Activated effector memory CD4-positive, alpha-beta T cell treated with anti-CD3 and anti-CD28 coated beads, Interleukin-2, amount 50 U/mL, for 16 hours (primary cell): ENCODE results near the gene NAT9.

Source experiments
- DNase-seq: peaks from one replicate; pipeline ENCODE4 v3.0.0-alpha.2; 2020

NAT9 gene

DNA sequence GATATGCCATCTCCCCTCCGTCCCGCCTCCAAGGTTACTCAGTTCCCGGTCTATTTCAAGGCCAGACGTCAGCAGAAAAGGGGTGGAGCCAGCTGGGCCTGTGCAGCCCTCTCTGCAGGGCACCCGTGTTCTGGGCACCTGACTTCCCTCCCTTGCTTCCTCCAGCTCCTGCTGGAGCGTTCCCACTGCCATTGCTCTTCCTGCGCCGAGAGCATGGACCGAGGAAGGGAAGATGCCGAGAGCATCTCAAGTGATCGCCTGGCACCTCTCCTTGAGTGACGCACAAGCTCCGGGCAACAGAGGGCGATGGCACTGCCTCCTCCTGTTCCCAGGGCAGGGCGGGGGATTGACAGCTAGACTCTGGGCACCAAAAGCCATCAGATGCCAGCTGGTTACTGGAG is 29.4 kb upstream of the NAT9 start:
- DNase-seq = no peak

GRCh38 chr17:74804683-74805082 is 28.5 kb upstream of the NAT9 start:
- DNase-seq = no peak

DNA sequence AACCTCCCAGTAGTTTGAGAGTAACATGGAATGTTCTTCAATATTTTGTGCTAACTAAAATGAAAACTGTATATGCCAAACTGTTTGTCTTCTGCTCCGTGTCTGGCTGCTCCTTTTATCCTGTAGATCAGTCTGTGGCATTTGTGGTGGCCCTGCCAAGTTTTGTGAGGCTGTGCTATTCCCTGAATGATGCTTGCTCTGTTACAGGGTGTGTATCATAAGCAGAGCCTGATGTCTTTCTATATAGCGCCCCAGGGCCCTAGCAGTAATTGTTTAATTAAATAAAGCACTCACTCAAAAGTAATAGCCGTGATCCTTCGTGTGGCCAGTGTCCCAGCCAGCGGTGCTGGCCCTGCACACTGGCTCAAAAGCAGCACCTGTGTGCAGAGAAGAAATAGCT is 27.8 kb upstream of the NAT9 start:
- DNase-seq = no peak

- DNase-seq = no peak
These were observed 27.3 kb upstream of the NAT9 start for GRCh38 chr17:74803388-74803930.

- DNase-seq = no peak
These were observed 25.8 kb upstream of the NAT9 start for GRCh38 chr17:74801896-74802295.

- no peak for DNase-seq
These were observed 24.4 kb upstream of the NAT9 start for GRCh38 chr17:74800531-74800930.

GRCh38 chr17:74799097-74799496 is 23.0 kb upstream of the NAT9 start:
- no peak for DNase-seq

DNA sequence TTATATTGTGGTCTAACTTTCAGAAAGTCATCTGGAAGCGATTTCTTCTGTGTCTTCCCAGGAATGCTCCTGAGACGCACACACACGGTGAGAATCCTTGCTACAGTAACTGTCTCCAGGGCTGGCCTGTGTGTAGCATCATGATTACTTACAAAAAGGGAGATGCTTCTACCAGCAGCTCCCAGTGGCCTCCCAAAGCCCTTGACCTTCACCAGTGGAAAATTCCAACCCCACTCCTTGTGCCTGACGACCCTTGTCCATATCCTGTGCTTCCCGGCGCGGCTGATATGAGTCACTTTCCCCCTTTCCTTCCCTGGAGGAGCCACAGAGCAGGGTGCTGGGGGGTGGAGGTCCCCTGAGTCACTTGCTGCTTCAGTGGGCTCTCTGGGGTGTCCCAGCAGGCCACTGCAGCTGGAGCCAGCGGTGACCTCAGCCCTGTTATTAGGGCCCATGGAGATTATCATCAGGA is 22.1 kb upstream of the NAT9 start:
- DNase-seq = no peak

- no peak for DNase-seq
These were observed 21.7 kb upstream of the NAT9 start for GRCh38 chr17:74797824-74798223.

- DNase-seq = no peak
These were observed 20.7 kb upstream of the NAT9 start for GRCh38 chr17:74796866-74797265.

- no peak for DNase-seq
These were observed 20.1 kb upstream of the NAT9 start for GRCh38 chr17:74796211-74796610.

- no peak for DNase-seq
These were observed 19.3 kb upstream of the NAT9 start for GRCh38 chr17:74795327-74796020.

- DNase-seq = no peak
These were observed 16.5 kb upstream of the NAT9 start for GRCh38 chr17:74792586-74793105.

GRCh38 chr17:74790161-74791058 is 14.3 kb upstream of the NAT9 start:
- no peak for DNase-seq

DNA sequence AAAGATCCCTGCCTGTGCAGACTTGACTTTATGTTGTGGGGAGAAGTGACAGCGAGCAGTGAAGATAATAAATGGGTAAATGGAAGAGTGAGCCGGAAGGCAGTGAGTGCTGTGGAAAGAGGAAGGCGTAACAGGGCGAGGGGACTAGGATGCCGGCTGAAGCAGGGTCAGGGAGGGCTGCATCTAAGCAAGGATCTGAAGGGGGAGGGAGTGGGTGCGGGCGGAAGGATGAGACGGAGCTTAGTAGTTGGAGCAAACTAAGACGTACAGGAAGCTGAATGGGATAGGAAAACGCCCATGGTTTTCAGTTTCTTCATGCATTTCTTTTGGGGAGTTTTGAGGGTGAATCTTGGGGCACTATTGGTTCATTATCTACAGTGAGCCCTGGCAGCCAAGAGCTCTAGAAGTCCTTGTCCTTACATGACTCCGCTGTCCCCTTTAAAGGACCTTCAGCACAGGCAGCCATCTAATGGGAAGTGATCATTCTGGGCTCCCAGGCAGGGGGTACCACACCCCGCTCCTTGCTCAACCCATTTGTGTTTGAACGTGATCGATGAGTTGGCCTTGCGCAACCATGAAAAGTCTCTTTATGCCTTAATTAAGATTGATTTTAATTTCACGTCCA is 10.4 kb upstream of the NAT9 start:
- DNase-seq = no peak

GRCh38 chr17:74785981-74786360 is 9.8 kb upstream of the NAT9 start:
- no peak for DNase-seq

GRCh38 chr17:74785096-74785980 is 9.2 kb upstream of the NAT9 start:
- DNase-seq = no peak

GRCh38 chr17:74784125-74784810 is 8.1 kb upstream of the NAT9 start:
- no peak for DNase-seq

- no peak for DNase-seq
These were observed 6.4 kb upstream of the NAT9 start for GRCh38 chr17:74782571-74782970.

GRCh38 chr17:74780443-74781238 is 4.5 kb upstream of the NAT9 start:
- no peak for DNase-seq

GRCh38 chr17:74779948-74780400 is 3.8 kb upstream of the NAT9 start:
- DNase-seq = peak; percentile 83
